IPS-NIHi7 (cell line): ENCODE measurements around the gene LIMCH1.
A peak's percentile ranks its signal among the peaks of the same experiment; 100 is the strongest.
"Not testable (repeated sequence)": the region's sequence is repeated elsewhere in the genome, so short reads cannot be mapped to it uniquely, and the experiment has no call there.

Experiments used
- DNase-seq: peaks from one replicate; pipeline ENCODE4 v3.0.0; 2012; ENCODE audit warnings: mixed read lengths; ENCODE audit errors: extremely low spot score

LIMCH1 gene

GRCh38 chr4:41538017-41538733 is at the start of gene LIMCH1:
Gene LIMCH1, plus strand, starts transcription at chr4:41538157. Its CDS starts 67,839 bp downstream, at chr4:41605996.
- peak; percentile 38 for DNase-seq

- DNase-seq, result not testable (repeated sequence)
These were observed 46.8 kb upstream of the LIMCH1 start for GRCh38 chr4:41491081-41491576.

- no peak for DNase-seq
These were observed 41.0 kb upstream of the LIMCH1 start for GRCh38 chr4:41496977-41497376.

GRCh38 chr4:41498177-41498576 is 39.8 kb upstream of the LIMCH1 start:
- no peak for DNase-seq

- no peak for DNase-seq
These were observed 33.7 kb upstream of the LIMCH1 start for GRCh38 chr4:41504167-41504818.

GRCh38 chr4:41505161-41505661 is 32.7 kb upstream of the LIMCH1 start:
- no peak for DNase-seq

- DNase-seq, result no peak
These were observed 31.8 kb upstream of the LIMCH1 start for GRCh38 chr4:41506130-41506529.

GRCh38 chr4:41507291-41507947 is 30.5 kb upstream of the LIMCH1 start:
- DNase-seq, result no peak

GRCh38 chr4:41509451-41509866 is 28.5 kb upstream of the LIMCH1 start:
- DNase-seq, result no peak

GRCh38 chr4:41510179-41510578 is 27.8 kb upstream of the LIMCH1 start:
- no peak for DNase-seq

GRCh38 chr4:41512136-41512535 is 25.8 kb upstream of the LIMCH1 start:
- no peak for DNase-seq

- DNase-seq, result no peak
These were observed 25.4 kb upstream of the LIMCH1 start for GRCh38 chr4:41512596-41512995.

- DNase-seq, result no peak
These were observed 23.8 kb upstream of the LIMCH1 start for GRCh38 chr4:41514169-41514568.

- no peak for DNase-seq
These were observed 23.0 kb upstream of the LIMCH1 start for GRCh38 chr4:41514766-41515481.

GRCh38 chr4:41517121-41517520 is 20.8 kb upstream of the LIMCH1 start:
- DNase-seq, result no peak

- no peak for DNase-seq
These were observed 20.2 kb upstream of the LIMCH1 start for GRCh38 chr4:41517747-41518146.

GRCh38 chr4:41524425-41524824 is 13.5 kb upstream of the LIMCH1 start:
- no peak for DNase-seq

- DNase-seq, result peak; percentile 26
These were observed 12.8 kb upstream of the LIMCH1 start for GRCh38 chr4:41525129-41525528.

- DNase-seq, result no peak
These were observed 11.3 kb upstream of the LIMCH1 start for GRCh38 chr4:41526628-41527027.

GRCh38 chr4:41528512-41529205 is 9.3 kb upstream of the LIMCH1 start:
- DNase-seq, result no peak

- no peak for DNase-seq
These were observed 7.2 kb upstream of the LIMCH1 start for GRCh38 chr4:41530741-41531140.
